M059J (cell line): ENCODE results near the gene OR7C1. TPM values are rescaled to one million over a fixed set of nuclear protein-coding genes. Genes with fewer than 3 reads are reported as not detected.
A peak's percentile ranks its signal among the peaks of the same experiment; 100 is the strongest.
"Not testable (repeated sequence)": the region's sequence is repeated elsewhere in the genome, so short reads cannot be mapped to it uniquely, and the experiment has no call there.

ENCODE experiments used
- DNase-seq: peaks from one replicate; pipeline ENCODE4 v3.0.0-alpha.2; 2012; ENCODE audit warnings: low read depth
- total RNA-seq: library from RNA; depleted of rRNA; stranded (reverse); fragments of >200 nt; shearing (Covaris generic); gene quantifications from 2 replicates; pipeline ENCODE4 v1.2.3, GENCODE V29; 2014

OR7C1 gene
- total RNA-seq, 1 experiment from 2014 or later = not detected

DNA sequence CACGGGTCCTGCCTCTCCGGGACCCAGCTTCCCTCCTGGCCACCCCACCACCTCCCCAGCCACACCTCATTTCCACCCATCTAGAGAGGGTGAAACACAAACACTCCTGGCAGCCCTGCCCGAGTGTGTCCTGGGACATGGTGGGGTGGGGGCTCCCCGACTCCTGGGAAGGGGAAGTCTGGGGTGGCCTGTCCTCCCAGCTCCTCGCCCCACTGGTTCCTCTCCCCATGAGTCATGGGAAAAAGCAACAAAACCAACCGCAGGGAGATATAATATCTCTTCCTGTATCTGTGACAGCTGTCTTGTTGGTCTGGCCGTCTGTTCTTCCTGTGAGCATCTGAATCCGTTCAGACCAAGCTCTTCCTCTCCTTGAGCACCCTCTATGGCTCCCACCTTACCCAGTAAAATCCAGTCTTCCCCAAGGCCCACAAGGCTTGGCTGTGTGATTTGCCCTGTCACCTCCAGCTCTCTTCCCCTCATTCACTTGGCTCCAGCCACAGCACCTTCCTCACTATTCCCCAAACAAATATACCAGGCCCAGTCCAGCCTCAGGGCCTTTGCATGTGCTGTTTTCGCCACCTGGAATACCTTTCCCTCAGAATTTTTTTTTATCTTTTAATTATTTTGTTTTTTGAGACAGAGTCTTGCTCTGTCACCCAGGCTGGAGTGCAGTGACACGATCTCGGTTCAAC is 49.7 kb downstream of the OR7C1 start:
- DNase-seq = peak; percentile 84

DNA sequence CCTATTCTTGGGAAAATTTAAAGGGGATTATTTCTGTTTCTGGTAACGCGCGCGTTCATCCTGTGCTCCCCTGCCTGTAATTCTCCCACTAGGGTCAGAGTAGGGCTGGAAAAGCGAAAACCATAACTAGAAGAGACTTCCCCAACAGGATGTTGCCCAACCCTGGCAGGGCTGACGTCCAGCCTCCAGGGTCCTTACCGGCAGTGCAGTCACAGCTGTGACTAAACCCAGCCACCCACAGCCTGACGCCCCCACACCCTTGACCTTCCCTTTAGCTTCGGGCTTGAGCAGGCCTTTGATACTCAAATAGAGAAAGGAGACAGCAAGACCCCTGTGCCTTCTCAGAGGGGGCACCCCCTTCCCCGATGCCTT is 50.3 kb downstream of the OR7C1 start:
- DNase-seq = peak; percentile 66

DNA sequence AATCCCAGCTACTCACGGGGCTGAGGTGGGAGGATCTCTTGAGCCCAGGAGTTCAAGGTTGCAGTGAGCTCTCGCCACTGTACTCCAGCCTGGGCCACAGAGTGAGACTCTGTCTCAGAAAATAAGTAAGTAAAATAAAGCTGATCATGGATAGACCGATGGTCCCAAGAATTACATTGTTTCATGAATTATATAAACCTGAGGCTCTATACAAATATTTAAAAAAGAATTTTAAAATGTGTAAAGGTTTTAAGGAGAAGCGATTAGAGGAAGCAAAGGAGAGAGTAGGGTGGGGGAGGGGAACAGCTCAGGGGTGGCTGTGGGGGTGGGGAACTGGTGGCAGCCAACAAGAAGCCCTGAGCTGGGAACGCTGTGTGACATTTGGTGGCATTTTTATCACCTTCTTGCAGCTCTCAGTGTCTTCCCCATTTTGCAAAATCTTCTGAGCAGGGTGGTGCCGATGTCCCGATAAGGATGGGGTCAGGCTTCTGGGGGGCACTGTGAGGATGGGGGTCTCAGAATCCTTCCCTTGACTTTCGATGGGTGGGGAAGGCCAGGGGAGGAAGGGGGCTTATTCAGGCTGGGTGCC is 51.5 kb downstream of the OR7C1 start:
- DNase-seq = not testable (repeated sequence)

DNA sequence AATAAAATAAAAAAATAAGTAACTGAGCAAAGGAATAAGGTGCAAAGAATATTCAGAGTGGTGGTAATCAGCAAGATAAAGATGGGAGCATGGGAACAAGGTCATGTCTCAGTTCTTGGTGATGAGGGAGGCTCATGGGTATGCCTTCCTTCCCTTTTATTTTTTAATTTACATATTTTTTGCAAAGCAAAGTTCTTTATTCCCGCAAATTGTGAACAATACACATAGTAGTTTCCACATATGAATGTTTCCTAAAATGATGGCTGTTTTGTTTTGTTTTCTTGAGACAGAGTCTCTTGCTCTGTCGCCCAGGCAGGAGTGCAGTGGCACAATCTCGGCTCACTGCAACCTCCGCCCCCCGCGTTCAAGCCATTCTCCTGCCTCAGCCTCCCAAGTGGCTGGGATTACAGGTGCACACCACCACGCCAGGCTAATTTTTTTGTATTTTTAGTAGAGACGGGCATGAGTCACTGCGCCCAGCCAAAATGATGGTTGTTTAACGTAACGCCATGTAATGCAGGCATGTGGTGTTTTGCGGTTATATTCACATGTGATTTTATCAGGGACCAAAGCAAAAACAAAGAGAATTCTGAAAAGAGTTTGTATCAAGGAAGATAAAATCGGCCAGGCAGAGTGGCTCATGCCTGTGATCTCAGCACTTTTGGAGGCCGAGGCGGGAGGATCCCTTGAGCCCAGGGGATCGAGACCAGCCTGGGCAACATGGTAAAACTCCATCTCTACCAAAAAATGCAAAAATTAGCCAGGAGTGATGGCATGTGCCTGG is 52.2 kb downstream of the OR7C1 start:
- no peak for DNase-seq

DNA sequence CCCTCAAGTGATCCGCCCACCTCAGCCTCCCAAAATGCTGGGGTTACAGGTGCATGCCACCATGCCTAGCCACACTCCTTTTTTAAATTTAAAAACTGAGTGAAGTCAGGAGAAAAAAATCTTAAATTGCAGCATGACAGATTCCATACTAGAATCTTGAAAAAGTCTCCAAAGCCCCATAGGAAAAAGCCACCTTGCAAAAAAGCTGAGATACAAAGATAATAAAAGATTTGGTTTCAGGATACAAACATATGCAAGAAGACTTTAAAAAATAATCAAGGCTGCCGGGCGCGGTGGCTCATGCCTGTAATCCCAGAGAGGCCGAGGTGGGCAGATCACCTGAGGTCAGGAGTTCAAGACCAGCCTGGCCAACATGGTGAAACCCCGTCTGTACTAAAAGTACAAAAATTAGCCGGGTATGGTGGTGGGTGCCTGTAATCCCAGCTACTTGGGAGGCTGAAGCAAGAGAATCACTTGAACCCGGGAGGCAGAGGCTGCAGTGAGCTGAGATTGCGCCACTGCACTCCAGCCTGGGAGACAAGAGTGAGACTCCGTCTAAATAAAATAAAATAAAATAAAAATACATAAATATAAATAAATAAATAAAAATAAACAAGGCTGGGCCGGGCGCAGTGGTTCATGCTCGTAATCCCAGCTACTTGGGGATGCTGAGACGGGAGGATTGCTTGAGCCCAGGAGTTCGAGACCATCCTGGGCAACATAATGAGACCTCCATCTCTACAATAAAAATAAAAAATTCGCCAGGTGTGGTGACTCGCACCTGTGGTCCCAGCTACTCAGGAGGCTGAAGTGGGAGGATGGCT is 53.1 kb downstream of the OR7C1 start:
- DNase-seq = not testable (repeated sequence)

DNA sequence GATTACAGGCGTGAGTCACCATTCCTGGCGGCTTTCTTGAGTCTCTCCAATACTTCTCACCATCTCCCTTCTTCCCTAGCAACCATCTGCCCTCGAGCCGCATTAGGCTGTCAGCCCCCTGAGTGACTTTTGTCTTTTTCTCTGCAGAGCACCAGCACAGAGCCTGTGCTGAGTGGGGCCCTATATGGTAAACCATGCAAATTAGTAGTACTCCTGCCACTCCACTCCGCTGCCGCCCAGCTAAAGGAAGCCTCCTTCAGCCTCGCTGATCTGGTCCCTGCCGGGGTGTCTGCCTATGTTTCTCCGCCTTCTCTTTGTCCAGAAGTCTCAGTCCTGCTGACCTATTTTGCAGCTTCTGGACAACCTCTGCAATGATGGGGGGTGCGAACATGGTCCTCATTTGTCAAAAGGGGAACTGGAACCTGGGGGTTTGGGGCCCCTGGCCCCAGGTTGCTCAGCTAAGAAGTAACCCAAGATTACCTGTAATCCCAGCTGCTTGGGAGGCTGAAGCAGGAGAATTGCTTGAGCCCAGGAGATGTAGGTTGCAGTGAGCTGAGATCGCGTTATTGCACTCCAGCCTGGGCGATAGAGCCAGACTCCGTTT is 54.3 kb downstream of the OR7C1 start:
- DNase-seq = not testable (repeated sequence)

DNA sequence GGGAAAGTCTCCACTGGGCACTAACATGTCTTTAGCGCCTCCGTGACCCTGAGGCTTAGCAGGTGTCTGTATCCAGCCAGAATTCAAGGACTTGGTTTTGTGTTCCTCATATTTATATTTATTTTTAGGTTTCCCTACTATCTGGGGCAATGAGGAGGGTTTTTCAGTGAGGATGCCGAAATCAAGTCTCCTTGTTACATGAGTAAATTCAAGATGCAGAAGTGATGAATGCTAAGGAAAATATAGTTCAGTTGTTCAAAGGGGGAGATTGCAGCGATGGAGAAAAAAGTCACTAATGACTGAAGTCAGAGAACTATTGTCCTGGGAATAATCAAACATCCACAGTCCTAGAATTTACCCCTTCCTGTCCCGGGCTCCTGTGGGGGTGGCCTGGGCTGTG is 55.8 kb downstream of the OR7C1 start:
- no peak for DNase-seq

DNA sequence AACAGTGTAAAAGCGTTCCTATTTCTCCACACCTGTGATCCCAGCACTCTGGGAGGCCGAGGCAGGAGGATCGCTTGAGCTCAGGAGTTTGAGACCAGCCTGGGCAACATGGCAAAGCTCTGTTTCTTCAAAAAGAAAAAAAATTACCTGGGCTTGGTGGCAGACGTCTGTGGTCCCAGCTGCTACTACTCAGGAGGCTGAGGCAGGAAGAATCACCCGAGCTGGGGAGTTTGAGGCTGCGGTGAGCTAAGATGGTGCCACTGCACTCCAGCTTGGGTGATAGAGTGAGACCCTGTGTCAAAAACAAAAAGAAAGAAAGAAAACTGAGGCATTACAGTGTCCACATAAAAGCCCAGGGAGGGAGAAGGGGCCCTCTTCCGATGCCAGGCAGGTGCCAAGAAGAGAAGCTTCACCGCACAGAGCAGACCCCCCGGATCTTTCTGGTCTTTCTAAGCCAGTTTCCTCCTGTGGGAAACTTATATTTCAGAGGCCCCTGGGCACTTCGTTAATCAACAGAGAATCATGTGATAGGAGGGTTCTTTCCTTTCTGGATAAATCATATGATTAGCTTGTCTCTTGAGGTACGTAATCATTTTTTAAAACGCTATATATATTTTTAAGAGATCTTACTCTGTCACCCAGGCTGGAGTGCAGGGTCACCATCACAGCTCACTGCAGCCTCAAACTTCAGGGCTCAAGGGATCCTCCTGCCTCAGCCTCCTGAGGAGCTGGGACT is 56.7 kb downstream of the OR7C1 start, which contains the start of gene ADGRE2:
Gene ADGRE2, minus strand, starts transcription at position 451 of the 736 bp plus-strand sequence. CDS start 1,804 bp downstream, outside the sequence.
- DNase-seq = not testable (repeated sequence)

DNA sequence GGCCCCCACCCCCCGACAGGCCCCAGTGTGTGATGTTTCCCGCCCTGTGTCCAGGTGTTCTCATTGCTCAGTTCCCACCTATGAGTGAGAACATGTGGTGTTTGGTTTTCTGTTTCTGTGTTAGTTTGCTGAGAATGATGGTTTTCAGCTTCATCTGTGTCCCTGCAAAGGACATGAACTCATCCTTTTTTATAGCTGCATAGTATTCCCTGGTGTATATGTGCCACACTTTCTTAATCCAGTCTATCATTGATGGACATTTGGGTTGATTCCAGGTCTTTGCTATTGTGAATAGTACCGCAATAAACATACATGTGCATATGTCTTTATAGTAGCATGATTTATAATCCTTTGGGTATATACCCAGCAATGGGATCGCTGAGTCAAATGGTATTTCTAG is 57.3 kb downstream of the OR7C1 start:
- not testable (repeated sequence) for DNase-seq

DNA sequence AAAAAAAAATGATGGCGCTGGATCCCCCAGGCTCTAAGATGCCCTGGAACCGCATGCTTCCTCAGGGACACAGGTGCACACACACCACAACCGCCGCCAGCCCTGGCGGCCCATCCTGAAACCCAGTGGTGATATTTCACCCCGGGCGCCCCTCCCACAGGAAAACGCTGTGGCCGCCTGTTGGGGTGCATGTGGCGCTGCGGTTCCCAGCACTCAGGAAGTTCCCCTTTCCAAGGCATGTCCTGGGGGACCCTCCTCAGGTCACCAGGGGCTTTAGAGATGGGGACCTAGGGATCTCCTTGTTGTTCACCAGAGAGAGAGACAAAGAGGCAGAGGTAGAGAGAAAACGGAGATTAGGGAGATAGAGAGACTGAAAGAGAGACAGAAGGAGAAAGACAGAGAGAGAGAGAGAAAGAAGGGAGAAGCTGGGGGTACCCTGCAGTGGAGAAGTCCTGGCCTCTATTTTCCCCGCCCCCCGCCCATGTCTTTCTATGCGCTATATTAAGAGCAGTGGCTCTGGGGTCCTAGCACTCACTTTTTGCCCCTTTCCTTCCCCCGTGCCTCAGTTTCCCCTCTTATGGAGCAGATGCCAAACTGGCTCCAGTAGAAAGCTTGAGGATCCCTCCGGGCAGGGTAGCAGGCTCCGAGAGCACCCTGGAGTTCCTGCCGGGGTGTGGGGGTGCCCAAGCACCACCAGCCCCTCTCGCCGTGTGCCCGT is 59.0 kb downstream of the OR7C1 start:
- no peak for DNase-seq

DNA sequence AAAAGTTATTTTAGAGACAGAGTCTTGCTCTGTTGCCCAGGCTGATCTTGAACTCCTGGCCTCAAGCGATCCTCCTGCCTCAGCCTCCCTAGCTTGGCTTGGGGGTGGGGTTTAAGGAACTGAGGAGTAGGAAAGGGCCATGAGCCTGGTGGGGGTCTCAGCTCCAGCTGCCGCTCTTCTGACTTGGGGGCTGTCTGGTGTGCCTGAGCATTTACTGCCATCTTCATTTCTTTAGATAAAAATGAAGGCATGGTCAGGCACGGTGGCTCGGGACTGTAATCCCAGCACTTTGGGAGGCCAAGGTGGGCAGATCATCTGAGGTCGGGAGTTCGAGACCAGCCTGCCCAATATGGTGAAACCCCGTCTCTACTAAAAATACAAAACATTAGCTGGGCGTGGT is 59.7 kb downstream of the OR7C1 start:
- not testable (repeated sequence) for DNase-seq

DNA sequence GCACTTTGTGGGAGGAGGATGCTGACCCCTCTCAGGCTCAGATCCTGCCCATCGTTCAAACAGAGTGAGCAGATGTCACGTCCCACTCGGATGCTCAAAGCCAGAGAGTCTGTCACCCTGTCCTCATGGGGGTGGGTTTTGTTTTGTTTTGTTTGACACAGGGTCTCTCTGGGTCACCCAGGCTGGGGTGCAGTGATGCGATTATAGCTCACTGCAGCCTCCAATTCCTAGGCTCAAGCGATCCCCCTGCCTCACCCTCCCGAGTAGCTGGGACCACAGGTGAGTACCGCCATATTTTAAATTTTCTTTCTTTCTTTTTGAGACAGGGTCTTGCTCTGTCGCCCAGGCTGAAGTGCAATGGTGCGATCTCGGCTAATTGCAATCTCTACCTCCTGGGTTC is 60.6 kb downstream of the OR7C1 start:
- DNase-seq = no peak

DNA sequence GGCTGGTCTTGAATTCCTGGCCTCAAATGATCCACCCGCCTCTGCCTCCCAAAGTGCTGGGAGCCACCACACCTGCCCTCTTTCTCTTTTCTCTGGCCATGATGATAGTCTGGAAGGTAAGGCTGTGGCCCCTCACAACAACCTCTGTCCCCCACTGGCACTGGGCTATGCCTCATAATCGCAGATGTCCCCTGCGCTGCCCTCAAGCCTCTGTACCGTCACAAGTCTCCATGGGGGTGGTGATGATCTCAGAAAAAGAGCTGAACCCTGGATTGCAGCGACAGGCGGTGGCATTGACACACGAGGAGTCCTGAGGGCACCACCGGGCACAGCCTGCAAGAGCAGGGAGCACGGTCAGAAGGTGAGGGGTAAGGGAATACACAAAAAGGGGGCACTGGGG is 61.3 kb downstream of the OR7C1 start:
- not testable (repeated sequence) for DNase-seq

DNA sequence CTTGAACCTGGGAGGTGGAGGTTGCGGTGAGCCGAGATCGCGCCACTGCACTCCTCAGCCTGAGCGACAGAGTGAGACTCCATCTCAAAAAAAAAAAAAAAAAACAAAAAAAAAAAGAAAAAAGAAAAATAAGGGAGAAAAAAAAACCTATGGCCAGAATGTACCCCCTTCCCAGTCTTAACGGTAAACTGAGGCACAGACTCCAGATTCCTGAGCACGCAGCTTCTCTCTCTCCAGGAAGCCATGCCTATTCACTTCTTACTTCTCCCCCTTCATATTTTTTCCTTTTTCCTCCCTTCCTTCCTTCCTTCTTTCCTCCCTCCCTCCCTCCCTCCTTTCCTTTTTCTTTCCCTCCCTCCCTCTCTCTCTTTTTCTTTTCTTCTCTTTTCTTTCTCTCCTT is 62.0 kb downstream of the OR7C1 start:
- DNase-seq = no peak

DNA sequence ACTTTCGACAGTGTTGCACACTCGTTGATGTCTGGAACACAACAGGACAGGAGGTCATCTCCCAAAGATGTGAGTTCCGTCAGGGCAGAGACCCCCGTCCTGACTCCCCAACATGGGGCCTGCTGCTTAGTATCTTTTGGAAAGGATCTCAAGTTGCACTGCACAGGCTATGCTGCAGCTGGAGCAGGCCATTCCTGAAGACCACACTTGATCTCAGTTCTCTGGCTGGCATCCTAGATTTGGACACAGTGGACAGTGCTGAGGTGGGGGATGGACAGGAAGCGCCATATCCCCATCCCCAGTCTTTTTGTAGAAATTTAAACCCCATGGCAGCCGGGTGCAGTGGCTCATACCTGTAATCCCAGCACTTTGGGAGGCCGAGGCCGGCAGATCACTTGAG is 62.5 kb downstream of the OR7C1 start:
- no peak for DNase-seq

DNA sequence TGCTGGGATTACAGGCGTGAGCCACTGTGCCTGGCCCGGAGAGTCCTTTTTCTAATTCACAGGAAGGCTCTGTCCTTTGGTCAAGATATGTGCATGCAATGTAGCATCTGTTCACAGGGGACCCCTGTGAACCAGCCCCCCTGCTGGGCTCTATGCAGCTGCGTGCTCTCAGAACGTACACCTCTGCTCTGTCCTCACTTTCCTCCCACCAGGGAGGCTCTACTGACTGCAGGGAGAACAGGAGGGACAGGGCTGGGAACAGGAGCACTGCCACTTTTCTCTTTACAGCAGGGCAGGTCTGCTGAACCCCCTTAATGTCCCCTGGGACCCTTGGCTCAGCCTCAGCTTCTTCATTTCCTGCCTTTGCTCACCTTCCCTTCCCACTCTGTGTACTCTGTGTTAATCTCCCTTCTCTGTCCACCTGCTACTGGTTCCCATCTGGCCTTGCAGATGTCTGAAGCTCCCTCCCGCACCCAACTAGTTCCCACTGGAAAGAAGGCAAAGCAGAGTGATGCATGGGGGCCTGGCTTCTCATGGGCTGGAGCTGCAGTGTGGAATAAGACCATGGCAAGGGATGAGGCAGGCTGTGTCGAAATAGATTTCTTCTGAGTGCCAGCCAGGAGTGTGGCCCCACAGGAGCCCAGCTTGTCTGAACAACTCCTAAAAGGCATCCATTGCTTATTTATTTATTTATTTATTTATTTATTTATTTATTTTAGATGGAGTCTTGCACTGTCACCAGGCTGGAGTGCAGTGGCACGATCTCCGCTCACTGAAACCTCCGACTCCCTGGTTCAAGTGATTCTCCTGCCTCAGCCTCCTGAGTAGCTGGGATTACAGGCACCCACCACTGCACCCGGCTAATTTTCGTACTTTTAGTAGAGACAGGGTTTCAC is 63.8 kb downstream of the OR7C1 start:
- no peak for DNase-seq

DNA sequence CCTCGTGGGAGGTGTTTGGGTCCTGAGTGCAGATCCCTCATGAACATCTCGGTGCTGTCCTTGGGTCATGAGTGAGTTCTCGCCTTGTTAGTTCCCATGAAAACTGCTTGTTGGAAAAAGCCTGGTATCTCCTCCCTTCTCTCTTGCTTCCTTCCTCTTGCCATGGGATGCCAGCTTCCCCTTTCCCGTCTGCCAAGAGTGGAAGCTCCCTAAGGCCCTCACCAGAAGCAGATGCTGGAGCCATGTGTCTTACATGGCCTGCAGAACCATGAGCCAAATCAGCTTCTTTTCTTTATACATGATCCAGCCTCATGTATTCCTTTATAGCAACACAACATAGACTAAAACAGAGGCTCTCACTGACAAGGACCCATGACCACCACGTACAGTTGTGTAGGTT is 64.8 kb downstream of the OR7C1 start:
- no peak for DNase-seq

DNA sequence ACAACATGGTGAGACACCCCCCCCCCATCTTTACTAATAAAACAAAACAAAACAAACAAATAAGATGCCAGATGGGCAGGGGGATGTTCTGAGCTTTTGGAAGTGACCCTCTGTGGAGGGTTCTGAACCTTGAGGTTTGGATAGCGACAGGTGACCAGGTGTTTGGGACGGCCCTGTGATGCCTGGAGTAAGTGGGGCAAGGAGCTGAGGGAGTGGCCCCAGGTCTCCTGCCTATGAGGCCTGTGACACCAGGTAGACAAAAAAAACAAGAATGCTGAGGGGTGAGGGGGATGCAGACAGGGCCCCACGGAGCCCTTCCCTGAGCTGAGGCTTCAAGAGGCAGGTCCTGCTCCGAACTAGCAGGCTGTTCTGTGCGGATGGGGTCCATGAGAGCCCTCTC is 65.8 kb downstream of the OR7C1 start:
- DNase-seq = no peak

DNA sequence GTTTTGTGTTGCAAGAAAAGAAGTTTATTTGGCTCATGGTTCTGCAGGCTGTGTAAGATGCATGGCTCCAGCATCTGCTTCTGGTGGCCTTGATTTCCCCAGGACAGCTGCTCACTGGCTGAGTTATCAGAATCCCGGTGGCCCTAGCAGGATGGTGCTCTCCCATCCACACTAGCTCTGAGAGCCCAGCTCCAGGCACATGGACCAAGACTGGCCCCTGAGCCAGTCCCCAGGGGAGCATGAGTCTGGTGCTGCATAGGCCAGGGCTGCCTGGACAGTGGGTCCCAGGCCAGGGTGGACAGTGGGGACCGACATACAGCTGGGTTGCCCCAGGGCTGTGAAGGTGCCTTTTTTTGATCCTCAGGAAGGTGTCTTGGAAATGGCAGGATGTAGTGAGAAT is 67.0 kb downstream of the OR7C1 start:
- no peak for DNase-seq
